PFSK-1 (cell line): ENCODE data around the gene IFIT3.

Source experiments
- FOXP2 ChIP-seq: optimal IDR thresholded peaks from 2 replicates; pipeline ENCODE3; 2011; ENCODE audit warnings: borderline replicate concordance, control low read depth, inconsistent platforms; ENCODE audit not compliant: insufficient read depth; ENCODE audit errors: extremely low read length, extremely low read depth
- POLR2AphosphoS5 ChIP-seq: IDR thresholded peaks from 2 replicates; pipeline ENCODE4 v1.6.1; 2012; ENCODE audit warnings: low read depth, mild to moderate bottlenecking, control low read depth, low read length, moderate library complexity
- SIN3A ChIP-seq: IDR thresholded peaks from 2 replicates; pipeline ENCODE4 v1.6.1; 2012; ENCODE audit warnings: mild to moderate bottlenecking, low read length, moderate library complexity, borderline replicate concordance; ENCODE audit not compliant: insufficient read depth
- TAF1 ChIP-seq: IDR thresholded peaks from 2 replicates; pipeline ENCODE4 v1.6.1; 2012; ENCODE audit warnings: low read length, control low read depth, borderline replicate concordance; ENCODE audit not compliant: insufficient read depth
- TF ChIP-seq, protein P1 (sequence below), 2 experiments: IDR thresholded peaks; 2 replicates each; pipeline versions ENCODE4 v1.6.1 to v1.8.0; 2011 to 2012; ENCODE audit warnings: low read depth in 2 of 2, low read length in 2 of 2, control low read depth in 1 of 2, inconsistent platforms in 1 of 2, mild to moderate bottlenecking in 1 of 2, moderate library complexity in 1 of 2; ENCODE audit not compliant: insufficient read depth in 1 of 2

Gene IFIT3

DNA sequence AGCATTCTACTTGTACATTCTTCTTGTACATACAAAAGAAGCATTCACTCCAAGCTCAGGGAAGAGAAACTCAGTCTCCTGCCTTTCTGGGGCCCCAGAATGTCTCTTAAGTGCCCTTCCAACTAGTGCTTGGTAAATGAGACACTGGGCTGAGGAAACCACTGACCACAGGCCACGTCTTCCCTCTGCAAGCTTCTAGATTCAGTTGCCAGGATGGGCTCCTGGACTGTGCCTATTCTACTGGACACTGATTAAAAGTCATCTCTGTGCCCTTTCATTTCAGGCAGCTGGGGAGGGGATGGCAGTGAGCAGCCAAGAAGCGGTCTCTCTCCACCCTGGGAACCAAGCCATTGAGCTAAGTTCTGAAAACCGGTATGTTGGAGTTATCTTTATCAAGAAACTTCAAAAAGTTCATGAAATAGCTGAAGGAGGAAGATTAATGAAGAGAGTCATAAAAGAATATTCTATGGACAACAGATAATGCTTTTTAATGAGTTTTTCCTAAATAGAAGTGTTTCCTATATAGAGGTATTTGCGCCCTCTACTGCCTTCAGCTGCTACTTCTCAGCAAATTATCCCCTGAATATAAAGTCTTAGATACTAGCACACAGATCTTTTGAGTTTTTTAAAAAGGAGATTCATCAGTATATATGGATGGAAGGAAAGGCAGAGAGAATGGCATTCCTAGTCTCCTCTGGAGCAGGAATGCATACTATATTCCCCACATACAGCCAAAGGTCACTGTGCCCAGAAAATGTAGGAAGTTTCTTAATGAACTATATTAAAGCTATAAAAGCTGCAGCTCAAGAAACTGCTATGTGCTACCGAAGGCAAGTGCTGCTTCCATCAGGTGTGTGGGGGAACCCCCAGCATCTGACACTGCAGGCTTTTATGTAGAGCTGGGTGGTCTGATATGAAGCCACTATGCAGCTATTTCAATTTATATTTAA lies 41.6 kb downstream of the IFIT3 start:
- TF ChIP-seq FOXP2 (no peak), POLR2AphosphoS5 (no peak), TAF1 (no peak), SIN3A (no peak)
- TF ChIP-seq, protein P1, sequence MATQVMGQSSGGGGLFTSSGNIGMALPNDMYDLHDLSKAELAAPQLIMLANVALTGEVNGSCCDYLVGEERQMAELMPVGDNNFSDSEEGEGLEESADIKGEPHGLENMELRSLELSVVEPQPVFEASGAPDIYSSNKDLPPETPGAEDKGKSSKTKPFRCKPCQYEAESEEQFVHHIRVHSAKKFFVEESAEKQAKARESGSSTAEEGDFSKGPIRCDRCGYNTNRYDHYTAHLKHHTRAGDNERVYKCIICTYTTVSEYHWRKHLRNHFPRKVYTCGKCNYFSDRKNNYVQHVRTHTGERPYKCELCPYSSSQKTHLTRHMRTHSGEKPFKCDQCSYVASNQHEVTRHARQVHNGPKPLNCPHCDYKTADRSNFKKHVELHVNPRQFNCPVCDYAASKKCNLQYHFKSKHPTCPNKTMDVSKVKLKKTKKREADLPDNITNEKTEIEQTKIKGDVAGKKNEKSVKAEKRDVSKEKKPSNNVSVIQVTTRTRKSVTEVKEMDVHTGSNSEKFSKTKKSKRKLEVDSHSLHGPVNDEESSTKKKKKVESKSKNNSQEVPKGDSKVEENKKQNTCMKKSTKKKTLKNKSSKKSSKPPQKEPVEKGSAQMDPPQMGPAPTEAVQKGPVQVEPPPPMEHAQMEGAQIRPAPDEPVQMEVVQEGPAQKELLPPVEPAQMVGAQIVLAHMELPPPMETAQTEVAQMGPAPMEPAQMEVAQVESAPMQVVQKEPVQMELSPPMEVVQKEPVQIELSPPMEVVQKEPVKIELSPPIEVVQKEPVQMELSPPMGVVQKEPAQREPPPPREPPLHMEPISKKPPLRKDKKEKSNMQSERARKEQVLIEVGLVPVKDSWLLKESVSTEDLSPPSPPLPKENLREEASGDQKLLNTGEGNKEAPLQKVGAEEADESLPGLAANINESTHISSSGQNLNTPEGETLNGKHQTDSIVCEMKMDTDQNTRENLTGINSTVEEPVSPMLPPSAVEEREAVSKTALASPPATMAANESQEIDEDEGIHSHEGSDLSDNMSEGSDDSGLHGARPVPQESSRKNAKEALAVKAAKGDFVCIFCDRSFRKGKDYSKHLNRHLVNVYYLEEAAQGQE (IDR thresholded peaks at IDR 0.05; ENCODE audit: insufficient read depth in 1 of 2, low read depth in 2 of 2, low read length in 2 of 2), result no peak

- TF ChIP-seq FOXP2 (no peak), POLR2AphosphoS5 (no peak), TAF1 (no peak), SIN3A (no peak)
- TF ChIP-seq, protein P1 (IDR thresholded peaks at IDR 0.05; ENCODE audit: insufficient read depth in 1 of 2, low read depth in 2 of 2, low read length in 2 of 2), result no peak
These were observed 43.3 kb downstream of the IFIT3 start for GRCh38 chr10:89371079-89371478.

- TF ChIP-seq POLR2AphosphoS5, result no peak
- TF ChIP-seq TAF1, result no peak
- TF ChIP-seq SIN3A, result no peak
- TF ChIP-seq, protein P1 (IDR thresholded peaks at IDR 0.05; ENCODE audit: insufficient read depth in 1 of 2, low read depth in 2 of 2, low read length in 2 of 2), result no peak
- TF ChIP-seq FOXP2, result no peak
These were observed 44.2 kb downstream of the IFIT3 start for GRCh38 chr10:89371987-89372386.

GRCh38 chr10:89373916-89374711 lies 46.3 kb downstream of the IFIT3 start:
- TF ChIP-seq SIN3A (peak; percentile 64; the same call in 1 of the 2 replicates), POLR2AphosphoS5 (no peak)

GRCh38 chr10:89374713-89375141 lies 46.9 kb downstream of the IFIT3 start:
- no peak for TF ChIP-seq SIN3A
- TF ChIP-seq FOXP2, result no peak
- TF ChIP-seq TAF1, result no peak
- TF ChIP-seq, protein P1 (IDR thresholded peaks at IDR 0.05; ENCODE audit: insufficient read depth in 1 of 2, low read depth in 2 of 2, low read length in 2 of 2), result no peak
- no peak for TF ChIP-seq POLR2AphosphoS5
